Skin of body (tissue), 2 donors: ENCODE measurements around the gene NUDT14. TPM values are rescaled to one million over a fixed set of nuclear protein-coding genes. Genes with fewer than 3 reads are reported as not detected.

Experiments
- DNase-seq: peaks from one replicate; lab custom pipeline; 2025; lab: John Stamatoyannopoulos, UW
- total RNA-seq: library from RNA; depleted of rRNA; stranded (reverse); fragments of >200 nt; gene quantifications from one replicate; pipeline ENCODE4 v1.2.3, GENCODE V29; 2014

The NUDT14 gene
- total RNA-seq, 1 donor from 2014 or later: 11.4 TPM

GRCh38 chr14:105160776-105161175, 20.3 kb downstream of the NUDT14 start:
- no peak for DNase-seq

GRCh38 chr14:105159344-105159743, 21.8 kb downstream of the NUDT14 start:
- DNase-seq: no peak

GRCh38 chr14:105158794-105159193, 22.3 kb downstream of the NUDT14 start:
- no peak for DNase-seq

DNA sequence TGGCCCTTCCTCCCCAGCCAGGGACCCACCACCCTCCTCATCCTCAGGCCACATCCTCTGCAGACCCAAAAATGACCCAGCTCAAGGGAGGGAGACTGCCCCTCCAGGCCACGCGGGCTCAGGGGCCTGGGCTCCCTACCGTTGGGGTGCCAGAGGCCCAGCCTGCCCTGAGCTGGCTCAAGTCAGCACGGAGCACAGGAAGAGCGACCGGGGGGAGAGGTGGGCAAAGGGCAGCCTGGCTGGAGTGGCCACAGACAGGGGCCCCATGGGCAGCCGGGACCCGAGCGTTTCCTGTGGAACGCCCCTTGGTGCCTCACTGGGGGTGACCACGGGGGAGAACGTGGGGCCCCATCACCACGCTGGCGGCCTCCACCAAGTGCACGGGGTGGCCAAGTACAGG, 23.2 kb downstream of the NUDT14 start:
- no peak for DNase-seq

GRCh38 chr14:105156414-105157375, 24.4 kb downstream of the NUDT14 start:
- no peak for DNase-seq

- no peak for DNase-seq
Measured at GRCh38 chr14:105155681-105156413, 25.3 kb downstream of the NUDT14 start.

DNA sequence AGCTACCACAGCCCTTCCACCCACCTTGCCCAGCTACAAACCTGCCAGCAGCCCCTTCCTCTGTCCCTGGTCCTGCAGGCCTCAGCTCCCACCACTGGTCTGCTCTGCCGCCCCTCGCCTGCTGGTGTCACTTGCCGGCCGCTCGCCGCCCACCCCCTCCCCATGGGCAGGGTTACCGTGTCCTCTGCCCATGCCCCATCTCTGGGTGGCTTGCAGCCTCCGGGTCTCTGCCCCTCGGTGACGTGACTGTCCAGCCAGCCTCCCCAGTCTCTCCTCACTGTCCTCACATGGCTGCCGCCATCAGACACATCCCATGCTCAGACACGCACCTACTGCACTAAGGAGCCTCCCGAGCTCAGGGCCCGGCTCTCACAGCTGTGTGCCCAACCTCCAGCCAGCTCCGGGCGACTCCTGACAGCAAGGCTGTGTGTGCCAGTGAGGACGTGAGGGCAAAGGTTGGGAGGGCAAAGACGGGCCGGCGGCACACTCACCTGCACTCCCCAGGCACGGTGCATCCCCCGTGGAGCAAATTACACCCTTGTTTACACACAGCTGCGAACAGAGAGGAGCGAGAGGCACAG, 26.0 kb downstream of the NUDT14 start:
- no peak for DNase-seq

DNA sequence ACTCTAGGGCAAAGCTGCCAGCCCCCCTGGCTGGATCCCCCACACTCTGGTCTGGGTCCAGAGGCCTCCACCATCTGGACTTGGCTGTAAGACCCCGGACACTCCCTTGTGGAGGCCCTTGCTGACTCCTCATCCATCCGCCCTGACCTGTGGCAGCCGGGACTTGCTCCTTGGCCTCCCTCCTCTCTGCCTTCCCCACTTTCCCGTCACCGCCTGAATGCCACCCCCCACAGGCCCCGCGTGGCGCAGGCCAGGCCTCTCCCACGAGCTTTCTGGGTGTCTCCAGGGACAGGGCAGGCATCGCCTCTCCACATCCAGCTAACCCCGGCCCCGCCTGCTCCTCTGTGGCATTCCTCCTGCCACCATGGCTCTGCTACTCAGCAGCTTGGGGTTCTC, 26.6 kb downstream of the NUDT14 start:
- no peak for DNase-seq

DNA sequence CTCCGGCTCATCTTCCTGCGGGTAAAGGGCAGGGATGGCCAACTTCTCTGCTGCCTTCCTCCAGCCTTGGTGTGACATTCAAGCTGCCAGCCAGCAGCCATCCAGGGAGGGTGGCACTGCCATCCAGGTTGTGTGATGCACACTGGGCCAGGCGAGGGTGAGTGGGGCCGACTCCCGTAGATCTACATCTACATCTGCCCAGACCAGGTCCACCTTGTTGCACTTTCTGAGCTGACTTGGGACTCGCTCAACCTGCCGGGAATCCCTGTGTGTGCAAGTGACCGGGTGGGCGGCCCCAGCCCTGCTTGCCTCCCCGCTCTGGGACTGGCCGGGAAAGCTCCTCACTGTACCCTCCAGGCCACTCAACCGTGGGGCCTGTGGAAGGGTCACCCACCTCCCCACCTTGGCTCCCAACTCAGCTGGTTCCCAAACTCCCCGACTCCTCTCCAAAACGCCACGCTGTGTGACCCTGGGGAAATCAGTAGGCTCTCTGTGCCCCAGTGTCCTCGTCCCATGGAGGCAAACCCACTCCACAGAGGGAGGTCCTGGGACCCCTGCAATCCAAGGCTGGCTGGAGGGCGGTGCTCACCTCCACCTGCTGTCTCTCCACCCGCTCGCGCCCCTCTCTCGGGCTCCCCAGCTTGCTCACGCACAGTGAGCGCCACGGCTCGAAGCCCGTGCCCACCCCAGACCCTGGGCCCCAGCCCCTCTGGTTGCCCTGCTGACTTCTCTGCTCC, 27.2 kb downstream of the NUDT14 start:
- DNase-seq: no peak

GRCh38 chr14:105153331-105153731, 27.8 kb downstream of the NUDT14 start:
- no peak for DNase-seq

GRCh38 chr14:105152794-105153241, 28.3 kb downstream of the NUDT14 start:
- no peak for DNase-seq

DNA sequence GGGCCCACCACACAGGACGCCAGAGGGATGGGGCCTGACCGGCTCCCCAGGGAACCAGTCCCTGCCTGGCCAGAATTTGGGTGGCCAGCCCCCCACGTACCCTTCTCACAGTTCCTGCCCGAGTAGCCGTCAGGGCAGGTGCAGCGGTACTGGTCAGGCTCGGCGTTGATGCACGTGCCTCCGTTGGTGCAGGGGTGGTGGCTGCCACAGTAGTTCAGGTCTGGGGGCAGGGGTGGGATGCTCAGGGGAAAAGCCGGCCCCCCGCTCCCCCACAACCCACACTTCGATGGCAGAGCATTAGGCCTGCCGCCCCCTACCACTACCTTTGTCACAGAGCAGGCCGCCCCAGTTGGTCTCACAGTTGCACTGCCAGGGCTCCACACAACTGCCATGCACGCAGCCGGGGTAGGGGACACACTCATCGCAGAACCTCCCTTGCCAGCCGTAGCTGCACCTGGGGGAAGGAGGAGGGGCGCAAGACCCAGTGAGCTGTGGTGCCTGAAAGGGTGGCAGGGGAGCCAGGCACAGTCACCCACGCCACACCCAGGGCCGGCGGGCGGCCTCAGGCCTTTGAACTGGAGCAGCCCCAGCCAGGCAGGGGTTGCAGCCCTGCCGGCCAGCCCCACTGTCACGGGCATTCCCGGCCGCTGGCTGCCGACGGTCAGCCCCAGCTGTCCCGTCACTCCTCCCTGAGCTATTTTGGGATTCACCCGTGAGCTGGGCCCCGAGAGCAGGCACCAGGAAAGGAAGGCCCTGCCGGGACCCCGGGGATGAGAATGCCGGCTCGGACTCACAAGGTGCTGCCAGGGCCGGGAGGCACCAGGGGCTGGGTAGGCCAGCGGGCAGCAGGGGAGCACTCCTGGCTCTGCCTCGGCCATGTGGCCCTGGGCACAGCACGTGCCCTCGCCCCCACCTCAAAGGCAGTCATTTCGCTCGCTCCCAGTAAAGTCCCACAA, 29.0 kb downstream of the NUDT14 start:
- DNase-seq: no peak

- no peak for DNase-seq
Measured at GRCh38 chr14:105151084-105151837, 29.9 kb downstream of the NUDT14 start.

DNA sequence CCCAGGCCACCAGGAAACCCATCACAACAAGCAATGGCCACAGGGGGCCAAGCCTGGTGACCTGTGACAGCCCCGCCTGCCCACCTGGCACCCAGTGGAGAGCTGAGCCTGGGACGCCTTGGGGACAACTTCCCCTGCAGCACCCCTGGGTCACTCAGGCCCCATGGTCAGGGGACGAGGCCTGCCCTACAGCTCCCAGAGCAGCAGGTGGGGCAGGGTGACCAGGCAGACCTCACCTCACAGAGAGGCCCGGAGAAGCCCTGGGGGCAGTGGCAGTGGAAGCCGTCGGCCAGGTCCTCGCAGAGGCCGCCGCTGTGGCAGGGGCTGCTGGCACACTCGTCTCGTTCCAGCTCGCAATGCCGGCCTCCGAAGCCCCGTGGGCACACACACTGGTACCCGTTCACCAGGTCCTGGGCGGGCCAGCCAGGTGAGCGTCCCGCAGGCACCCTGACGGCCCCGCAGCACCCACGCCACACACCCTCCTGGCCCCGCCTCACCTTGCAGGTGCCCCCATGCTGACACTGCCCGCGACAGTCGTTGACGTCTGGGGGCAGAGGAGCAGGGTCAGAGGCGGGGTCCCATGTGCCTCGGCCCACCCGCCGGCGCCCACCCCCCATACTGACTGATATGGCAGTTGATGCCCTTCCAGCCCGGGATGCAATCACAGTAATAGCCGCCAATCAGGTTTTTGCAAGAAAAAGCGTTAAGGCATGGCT, 30.6 kb downstream of the NUDT14 start:
- no peak for DNase-seq

DNA sequence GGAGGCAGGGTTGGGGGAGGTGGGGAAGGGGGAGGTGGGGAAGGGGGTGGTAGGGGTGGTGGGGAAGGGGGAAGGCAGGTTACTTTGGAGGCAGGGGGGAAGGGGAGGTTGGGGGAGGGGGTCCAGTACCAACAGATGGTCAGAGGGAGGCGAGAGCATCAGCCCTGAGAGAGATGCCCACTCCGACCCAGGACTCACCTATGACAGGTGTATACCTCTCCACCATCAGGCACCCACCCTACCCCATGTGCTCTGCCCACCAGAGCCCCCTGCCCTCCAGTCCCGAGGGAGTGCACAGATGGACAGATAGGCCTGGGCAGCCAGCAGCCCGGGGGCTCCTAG, 31.1 kb downstream of the NUDT14 start:
- no peak for DNase-seq

DNA sequence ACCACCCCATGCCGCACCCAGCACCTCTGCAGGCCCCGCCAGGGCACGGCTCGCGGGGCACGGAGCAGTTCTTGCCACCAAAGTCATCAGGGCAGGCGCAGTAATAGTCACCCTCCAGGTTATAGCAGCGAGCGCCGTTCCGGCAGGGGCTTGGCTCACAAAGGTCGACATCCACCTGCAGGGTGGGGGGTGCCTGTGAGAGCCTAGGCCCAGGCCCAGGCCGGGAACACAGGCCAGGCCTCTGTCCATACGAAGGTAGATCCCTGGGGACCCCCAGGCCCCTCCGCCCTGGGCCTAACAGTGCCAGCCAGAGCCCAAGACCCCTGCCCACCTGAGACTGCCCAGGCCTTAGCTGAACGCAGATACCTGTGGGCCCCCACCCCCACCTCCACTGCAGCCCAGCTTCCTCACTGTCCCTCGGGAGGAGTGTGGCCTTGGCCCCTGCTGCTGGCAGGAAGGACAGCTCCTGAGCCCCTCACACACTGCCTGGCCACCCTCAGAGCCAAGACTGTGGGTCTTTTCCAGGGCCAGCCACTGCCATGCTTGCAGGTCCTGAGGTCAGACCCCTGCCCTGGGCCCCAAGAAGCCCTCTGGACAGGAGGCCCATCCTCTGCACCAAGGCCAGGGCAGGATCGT, 31.8 kb downstream of the NUDT14 start:
- DNase-seq: no peak

- DNase-seq: no peak
Measured at GRCh38 chr14:105148604-105149145, 32.4 kb downstream of the NUDT14 start.
